ENCODE measurements around the gene HOXD4. TPM values are rescaled to one million over a fixed set of nuclear protein-coding genes. Genes with fewer than 3 reads are reported as not detected.

HOXD4 gene
- total RNA-seq, 1 experiment from 2014 or later = 0.61 TPM

DNA sequence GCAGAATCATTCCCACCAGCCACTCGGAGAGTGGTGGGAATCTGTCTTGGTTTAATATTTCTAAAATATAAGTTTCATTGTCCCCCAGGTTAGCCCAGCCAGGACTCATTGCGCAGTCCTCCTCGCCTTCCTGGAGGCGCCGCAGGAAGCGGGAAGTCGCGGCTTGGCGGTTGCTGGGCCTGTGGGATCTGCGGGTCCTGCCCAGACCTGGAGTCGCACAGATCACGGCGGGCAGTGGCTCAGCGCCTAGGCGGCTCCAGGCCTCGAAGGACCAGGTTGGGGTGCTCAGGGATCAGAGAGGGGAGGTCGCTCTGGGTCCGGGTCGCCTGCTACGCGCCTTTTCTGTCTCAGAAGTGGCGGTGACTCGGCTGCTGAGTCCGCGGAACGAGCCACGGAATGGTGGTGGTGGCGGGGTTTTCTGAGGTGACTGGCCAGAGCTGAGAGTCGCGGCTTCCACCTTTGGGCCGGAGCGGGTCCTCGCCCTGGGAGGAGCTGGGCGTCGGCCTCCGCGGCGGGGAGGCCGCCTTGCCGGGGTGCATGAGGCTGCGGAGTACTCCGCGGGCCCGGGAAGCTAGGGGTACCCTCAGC lies 8.4 kb downstream of the HOXD4 start:
- Histone ChIP-seq H3K4me1 (ENCODE audit: control insufficient read depth in 1 of 2, insufficient read depth in 2 of 2, low read length in 2 of 2) (no peaks in the 10 kb centered on the region), H3K36me3 (ENCODE audit: control insufficient read depth in 1 of 2, insufficient read depth in 2 of 2, low read length in 2 of 2) (no peaks in the 10 kb centered on the region), H4K20me1 (ENCODE audit: insufficient read depth) (no peaks in the 10 kb centered on the region), H3K4me3 (replicated peaks in 1 of 2; ENCODE audit: low read depth in 1 of 2, low read length in 2 of 2) (no peak overlapping the region), H3K79me2 (ENCODE audit: insufficient read depth, low read length) (no peaks in the 10 kb centered on the region), H2AFZ (ENCODE audit: low read depth, low read length, poor library complexity, severe bottlenecking) (no peak overlapping the region), H3K9me3 (ENCODE audit: control insufficient read depth in 1 of 2, insufficient read depth in 1 of 2, low read depth in 1 of 2, low read length in 2 of 2) (no peaks in the 10 kb centered on the region), H3K27me3 (ENCODE audit: insufficient read depth, low read length) (no peaks in the 10 kb centered on the region), H3K27ac (ENCODE audit: low read depth, low read length) (no peak overlapping the region), H3K9ac (ENCODE audit: low read length) (no peak overlapping the region), H3K4me2 (ENCODE audit: low read length) (no peak overlapping the region), H3K9me2 (ENCODE audit: insufficient read depth) (no peaks in the 10 kb centered on the region)
- no TSS peak for BruUV-seq (replicated peaks)
- no peak for DNase-seq (ENCODE audit: low read depth, low spot score)
- ATAC-seq = no peak
- intact Hi-C loops (cut with micrococcal nuclease) = no loop called here
- RAD21 ChIA-PET (ENCODE audit: low non-redundant PET in 1 of 2, low total read pairs in 2 of 2, uncharacterized antibody in 2 of 2, unreplicated experiment in 2 of 2) = no interaction called here
- POLR2A ChIA-PET = no interaction called here
- CTCF ChIA-PET = no interaction called here
- no peak for TF ChIP-seq ZNF274 (IDR thresholded peaks at IDR 0.05; ENCODE audit: low read depth, low read length)

DNA sequence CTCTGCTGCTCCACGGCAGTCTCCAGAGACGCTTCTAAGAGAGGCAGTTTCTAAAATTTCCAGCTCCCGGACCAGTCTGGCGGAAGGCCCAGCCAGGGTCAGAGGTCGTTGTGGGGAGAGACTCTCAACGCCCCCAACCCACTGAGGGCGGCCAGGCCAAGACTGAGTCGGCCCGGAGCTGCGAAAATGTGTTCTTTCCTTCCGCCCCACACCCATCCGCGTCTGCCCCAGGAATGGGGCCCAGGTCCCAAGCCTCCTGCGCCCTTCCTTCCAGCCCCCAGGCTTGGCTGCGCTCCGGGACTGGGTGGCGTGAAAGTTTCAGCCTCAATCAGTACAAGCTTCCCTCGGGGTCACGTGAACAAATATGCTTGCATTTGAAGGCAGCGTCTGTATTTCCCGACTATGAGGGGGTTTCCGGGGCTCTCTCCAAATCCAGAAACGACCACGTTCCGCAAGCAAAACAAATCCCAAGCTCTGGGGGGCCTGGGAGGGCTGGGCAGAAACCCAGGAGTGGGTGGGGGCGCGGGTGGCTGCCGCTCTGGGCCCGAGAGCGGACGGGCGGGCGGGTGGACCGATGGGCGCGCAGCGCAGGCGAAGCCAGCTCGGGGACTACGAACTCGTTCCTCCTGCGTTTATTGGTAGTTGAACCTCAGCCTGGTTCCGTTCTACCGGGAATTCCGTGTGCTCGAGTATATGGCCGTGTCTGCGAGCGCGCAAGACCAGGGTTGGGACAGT lies 9.1 kb downstream of the HOXD4 start:
- ChIA-PET CTCF (no interaction called here), RAD21 (ENCODE audit: low non-redundant PET in 1 of 2, low total read pairs in 2 of 2, uncharacterized antibody in 2 of 2, unreplicated experiment in 2 of 2) (no interaction called here)
- no peak overlapping the region for H3K4me3 ChIP-seq (replicated peaks in 1 of 2; ENCODE audit: low read depth in 1 of 2, low read length in 2 of 2)
- TF ChIP-seq, protein P1, sequence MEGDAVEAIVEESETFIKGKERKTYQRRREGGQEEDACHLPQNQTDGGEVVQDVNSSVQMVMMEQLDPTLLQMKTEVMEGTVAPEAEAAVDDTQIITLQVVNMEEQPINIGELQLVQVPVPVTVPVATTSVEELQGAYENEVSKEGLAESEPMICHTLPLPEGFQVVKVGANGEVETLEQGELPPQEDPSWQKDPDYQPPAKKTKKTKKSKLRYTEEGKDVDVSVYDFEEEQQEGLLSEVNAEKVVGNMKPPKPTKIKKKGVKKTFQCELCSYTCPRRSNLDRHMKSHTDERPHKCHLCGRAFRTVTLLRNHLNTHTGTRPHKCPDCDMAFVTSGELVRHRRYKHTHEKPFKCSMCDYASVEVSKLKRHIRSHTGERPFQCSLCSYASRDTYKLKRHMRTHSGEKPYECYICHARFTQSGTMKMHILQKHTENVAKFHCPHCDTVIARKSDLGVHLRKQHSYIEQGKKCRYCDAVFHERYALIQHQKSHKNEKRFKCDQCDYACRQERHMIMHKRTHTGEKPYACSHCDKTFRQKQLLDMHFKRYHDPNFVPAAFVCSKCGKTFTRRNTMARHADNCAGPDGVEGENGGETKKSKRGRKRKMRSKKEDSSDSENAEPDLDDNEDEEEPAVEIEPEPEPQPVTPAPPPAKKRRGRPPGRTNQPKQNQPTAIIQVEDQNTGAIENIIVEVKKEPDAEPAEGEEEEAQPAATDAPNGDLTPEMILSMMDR (IDR thresholded peaks at IDR 0.05 in 2 of 3, conservative IDR thresholded peaks at IDR 0.05 in 1 of 3; ENCODE audit: borderline replicate concordance in 1 of 3, insufficient read depth in 1 of 3, low read depth in 2 of 3, low read length in 2 of 3) = no peak
- TF ChIP-seq, protein P2, sequence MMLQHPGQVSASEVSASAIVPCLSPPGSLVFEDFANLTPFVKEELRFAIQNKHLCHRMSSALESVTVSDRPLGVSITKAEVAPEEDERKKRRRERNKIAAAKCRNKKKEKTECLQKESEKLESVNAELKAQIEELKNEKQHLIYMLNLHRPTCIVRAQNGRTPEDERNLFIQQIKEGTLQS (IDR thresholded peaks at IDR 0.05) = no peak
- TF ChIP-seq, protein P3, sequence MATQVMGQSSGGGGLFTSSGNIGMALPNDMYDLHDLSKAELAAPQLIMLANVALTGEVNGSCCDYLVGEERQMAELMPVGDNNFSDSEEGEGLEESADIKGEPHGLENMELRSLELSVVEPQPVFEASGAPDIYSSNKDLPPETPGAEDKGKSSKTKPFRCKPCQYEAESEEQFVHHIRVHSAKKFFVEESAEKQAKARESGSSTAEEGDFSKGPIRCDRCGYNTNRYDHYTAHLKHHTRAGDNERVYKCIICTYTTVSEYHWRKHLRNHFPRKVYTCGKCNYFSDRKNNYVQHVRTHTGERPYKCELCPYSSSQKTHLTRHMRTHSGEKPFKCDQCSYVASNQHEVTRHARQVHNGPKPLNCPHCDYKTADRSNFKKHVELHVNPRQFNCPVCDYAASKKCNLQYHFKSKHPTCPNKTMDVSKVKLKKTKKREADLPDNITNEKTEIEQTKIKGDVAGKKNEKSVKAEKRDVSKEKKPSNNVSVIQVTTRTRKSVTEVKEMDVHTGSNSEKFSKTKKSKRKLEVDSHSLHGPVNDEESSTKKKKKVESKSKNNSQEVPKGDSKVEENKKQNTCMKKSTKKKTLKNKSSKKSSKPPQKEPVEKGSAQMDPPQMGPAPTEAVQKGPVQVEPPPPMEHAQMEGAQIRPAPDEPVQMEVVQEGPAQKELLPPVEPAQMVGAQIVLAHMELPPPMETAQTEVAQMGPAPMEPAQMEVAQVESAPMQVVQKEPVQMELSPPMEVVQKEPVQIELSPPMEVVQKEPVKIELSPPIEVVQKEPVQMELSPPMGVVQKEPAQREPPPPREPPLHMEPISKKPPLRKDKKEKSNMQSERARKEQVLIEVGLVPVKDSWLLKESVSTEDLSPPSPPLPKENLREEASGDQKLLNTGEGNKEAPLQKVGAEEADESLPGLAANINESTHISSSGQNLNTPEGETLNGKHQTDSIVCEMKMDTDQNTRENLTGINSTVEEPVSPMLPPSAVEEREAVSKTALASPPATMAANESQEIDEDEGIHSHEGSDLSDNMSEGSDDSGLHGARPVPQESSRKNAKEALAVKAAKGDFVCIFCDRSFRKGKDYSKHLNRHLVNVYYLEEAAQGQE (IDR thresholded peaks at IDR 0.05; ENCODE audit: low read depth) = no peak
- no peak for TF ChIP-seq POLR2A (IDR thresholded peaks at IDR 0.05; ENCODE audit: borderline replicate concordance, extremely low read depth, insufficient read depth, insufficient read length)
- no peak for TF ChIP-seq EGR1 (IDR thresholded peaks at IDR 0.05; ENCODE audit: low read depth)
- TF ChIP-seq RAD21 (IDR thresholded peaks at IDR 0.05; ENCODE audit: low read depth) = no peak
- TF ChIP-seq, protein P4, sequence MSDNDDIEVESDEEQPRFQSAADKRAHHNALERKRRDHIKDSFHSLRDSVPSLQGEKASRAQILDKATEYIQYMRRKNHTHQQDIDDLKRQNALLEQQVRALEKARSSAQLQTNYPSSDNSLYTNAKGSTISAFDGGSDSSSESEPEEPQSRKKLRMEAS (IDR thresholded peaks at IDR 0.05) = no peak
- no peak for TF ChIP-seq TCF7L2 (IDR thresholded peaks at IDR 0.05; ENCODE audit: borderline replicate concordance, extremely low read depth, insufficient read depth, insufficient read length)
- no peak for TF ChIP-seq POLR2AphosphoS5 (IDR thresholded peaks at IDR 0.05; ENCODE audit: low read depth, low read length)
- TF ChIP-seq YY1 (IDR thresholded peaks at IDR 0.05; ENCODE audit: extremely low read depth, insufficient replicate concordance, low read depth, low read length) = no peak

More for the DNA sequence above, 9.1 kb downstream of the HOXD4 start:
- Histone ChIP-seq H3K36me3 (ENCODE audit: control insufficient read depth in 1 of 2, insufficient read depth in 2 of 2, low read length in 2 of 2) (no peaks in the 10 kb centered on the region), H3K9me3 (ENCODE audit: control insufficient read depth in 1 of 2, insufficient read depth in 1 of 2, low read depth in 1 of 2, low read length in 2 of 2) (no peaks in the 10 kb centered on the region), H3K27me3 (ENCODE audit: insufficient read depth, low read length) (no peaks in the 10 kb centered on the region), H3K4me2 (ENCODE audit: low read length) (no peak overlapping the region), H4K20me1 (ENCODE audit: insufficient read depth) (no peaks in the 10 kb centered on the region), H2AFZ (ENCODE audit: low read depth, low read length, poor library complexity, severe bottlenecking) (no peak overlapping the region), H3K79me2 (ENCODE audit: insufficient read depth, low read length) (no peaks in the 10 kb centered on the region), H3K9ac (ENCODE audit: low read length) (no peak overlapping the region), H3K9me2 (ENCODE audit: insufficient read depth) (no peaks in the 10 kb centered on the region), H3K27ac (ENCODE audit: low read depth, low read length) (no peak overlapping the region), H3K4me1 (ENCODE audit: control insufficient read depth in 1 of 2, insufficient read depth in 2 of 2, low read length in 2 of 2) (no peaks in the 10 kb centered on the region)
- intact Hi-C loops (cut with micrococcal nuclease) = no loop called here
- POLR2A ChIA-PET = no interaction called here
- no peak for DNase-seq (ENCODE audit: low read depth, low spot score)
- no TSS peak for BruUV-seq (replicated peaks)
- no peak for ATAC-seq
